RWPE1 (cell line): ENCODE results near the gene ATXN7.

Experiments
- CTCF ChIA-PET: fragments of 350-600 bp; sonication (Branson Sonifier 250); formaldehyde crosslinking; extraction: SDS; loops from one replicate; lab custom pipeline; 2021; lab: Yijun Ruan, JAX
- POLR2A ChIA-PET: fragments of 400-600 bp; formaldehyde crosslinking; extraction: SDS; loops from one replicate; lab custom pipeline; 2020; ENCODE audit warnings: antibody characterized with exemption; ENCODE audit not compliant: low non-redundant PET; lab: Yijun Ruan, JAX
- DNase-seq: peaks from one replicate; pipeline ENCODE4 v3.0.0; 2012; ENCODE audit warnings: low spot score
- H3K27ac ChIP-seq: fragments of 450-650 bp; 2 replicates; pipeline ENCODE4 v1.5.1; 2017
- TF ChIP-seq, protein P1 (sequence below): fragments of 450-650 bp; conservative IDR thresholded peaks from 2 replicates; pipeline ENCODE4 v1.5.1; 2017; ENCODE audit warnings: low read depth, mild to moderate bottlenecking

ATXN7 gene

DNA sequence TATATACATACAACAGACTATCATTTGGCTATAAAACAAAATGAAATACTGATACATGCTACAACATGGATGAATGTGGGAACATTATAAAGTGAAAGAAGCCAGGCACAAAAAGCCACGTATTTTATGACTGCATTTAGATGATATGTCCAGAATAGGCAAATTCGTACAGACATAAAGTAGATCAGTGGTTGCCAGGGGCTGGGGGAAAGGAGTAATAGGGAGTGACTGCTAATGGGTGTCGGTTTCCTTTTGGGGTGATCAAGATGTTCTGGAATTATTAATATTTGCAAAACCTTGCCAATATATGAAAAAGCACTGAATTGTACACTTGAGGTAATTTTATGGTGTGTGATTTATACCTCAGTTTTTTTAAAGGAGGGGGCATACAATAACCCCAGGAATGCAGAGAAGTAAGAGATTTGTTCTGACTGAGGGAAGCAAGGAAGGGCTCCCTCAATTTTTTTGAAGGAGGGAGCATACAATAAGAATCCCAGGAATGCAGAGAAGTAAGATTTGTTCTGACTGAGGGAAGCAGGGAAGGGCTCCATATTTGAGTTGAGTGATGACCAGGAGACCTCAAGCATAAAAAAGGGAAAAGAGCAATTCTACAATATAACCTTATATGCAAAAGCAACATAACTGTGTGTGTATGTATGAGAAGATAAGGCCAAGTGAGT is 153.4 kb downstream of the ATXN7 start:
- H3K27ac ChIP-seq: no peak overlapping the region
- ChIA-PET POLR2A (no interaction called here), CTCF (interaction anchor here (1.2 kb wide), 1 partner anchor 55 kb away, joined by 4 read pairs; no protein-coding TSS in a partner anchor)
- DNase-seq: no peak
- TF ChIP-seq, protein P1, sequence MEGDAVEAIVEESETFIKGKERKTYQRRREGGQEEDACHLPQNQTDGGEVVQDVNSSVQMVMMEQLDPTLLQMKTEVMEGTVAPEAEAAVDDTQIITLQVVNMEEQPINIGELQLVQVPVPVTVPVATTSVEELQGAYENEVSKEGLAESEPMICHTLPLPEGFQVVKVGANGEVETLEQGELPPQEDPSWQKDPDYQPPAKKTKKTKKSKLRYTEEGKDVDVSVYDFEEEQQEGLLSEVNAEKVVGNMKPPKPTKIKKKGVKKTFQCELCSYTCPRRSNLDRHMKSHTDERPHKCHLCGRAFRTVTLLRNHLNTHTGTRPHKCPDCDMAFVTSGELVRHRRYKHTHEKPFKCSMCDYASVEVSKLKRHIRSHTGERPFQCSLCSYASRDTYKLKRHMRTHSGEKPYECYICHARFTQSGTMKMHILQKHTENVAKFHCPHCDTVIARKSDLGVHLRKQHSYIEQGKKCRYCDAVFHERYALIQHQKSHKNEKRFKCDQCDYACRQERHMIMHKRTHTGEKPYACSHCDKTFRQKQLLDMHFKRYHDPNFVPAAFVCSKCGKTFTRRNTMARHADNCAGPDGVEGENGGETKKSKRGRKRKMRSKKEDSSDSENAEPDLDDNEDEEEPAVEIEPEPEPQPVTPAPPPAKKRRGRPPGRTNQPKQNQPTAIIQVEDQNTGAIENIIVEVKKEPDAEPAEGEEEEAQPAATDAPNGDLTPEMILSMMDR: no peak

- H3K27ac ChIP-seq: no peak overlapping the region
- ChIA-PET CTCF (no interaction called here), POLR2A (no interaction called here)
- TF ChIP-seq, protein P1: no peak
- no peak for DNase-seq
Measured at GRCh38 chr3:64019271-64019670, 155.6 kb downstream of the ATXN7 start.

DNA sequence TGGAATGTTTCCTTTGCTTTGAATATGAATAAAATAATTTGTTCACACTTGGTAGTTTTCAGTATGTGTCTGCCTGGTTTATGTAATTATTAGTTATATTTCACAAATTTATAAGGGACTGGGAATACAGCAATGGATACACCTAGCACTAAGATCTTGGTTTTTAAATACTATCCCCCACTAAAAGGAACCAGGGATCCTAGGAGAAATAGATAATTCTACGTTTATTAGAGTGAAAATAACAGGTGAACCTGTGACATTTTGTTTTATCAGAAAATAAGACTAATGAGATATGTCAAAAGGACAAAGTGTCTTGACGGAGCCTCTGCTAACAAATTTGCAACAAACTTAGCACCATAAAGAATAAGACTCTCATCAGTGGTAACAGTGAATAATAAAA is 156.2 kb downstream of the ATXN7 start:
- DNase-seq: no peak
- CTCF ChIA-PET: no interaction called here
- TF ChIP-seq, protein P1: no peak
- POLR2A ChIA-PET: no interaction called here
- no peak overlapping the region for H3K27ac ChIP-seq

DNA sequence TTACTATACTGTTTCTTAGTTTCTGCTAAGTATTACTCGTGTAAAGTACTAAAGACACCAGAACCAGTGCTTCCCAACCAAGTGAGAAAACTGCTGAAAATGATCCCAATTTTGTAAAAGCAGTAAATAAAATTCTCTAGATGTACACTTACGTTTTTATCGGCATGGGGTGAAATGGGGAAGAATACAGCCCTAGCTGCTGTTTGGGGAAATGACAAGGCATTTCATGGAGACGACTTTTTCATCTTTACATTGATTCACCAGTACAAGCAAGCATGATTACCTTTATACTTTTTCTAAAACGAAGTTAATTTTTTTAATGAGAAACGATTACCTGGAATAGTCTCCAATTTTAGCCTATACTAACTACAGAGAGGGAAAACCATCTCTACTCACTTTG is 158.3 kb downstream of the ATXN7 start:
- H3K27ac ChIP-seq: no peak overlapping the region
- DNase-seq: no peak
- ChIA-PET CTCF (no interaction called here), POLR2A (no interaction called here)
- TF ChIP-seq, protein P1: no peak

- peak overlapping the region; percentile 77 for H3K27ac ChIP-seq
- TF ChIP-seq, protein P1: no peak
- POLR2A ChIA-PET: no interaction called here
- DNase-seq: no peak
- CTCF ChIA-PET: interaction anchor here (0.5 to 1.5 kb wide), 5 partner anchors 19 to 1319 kb away, joined by 3 to 6 read pairs (median 3); no protein-coding TSS in a partner anchor
Measured at GRCh38 chr3:64022451-64023186, 159.0 kb downstream of the ATXN7 start.

DNA sequence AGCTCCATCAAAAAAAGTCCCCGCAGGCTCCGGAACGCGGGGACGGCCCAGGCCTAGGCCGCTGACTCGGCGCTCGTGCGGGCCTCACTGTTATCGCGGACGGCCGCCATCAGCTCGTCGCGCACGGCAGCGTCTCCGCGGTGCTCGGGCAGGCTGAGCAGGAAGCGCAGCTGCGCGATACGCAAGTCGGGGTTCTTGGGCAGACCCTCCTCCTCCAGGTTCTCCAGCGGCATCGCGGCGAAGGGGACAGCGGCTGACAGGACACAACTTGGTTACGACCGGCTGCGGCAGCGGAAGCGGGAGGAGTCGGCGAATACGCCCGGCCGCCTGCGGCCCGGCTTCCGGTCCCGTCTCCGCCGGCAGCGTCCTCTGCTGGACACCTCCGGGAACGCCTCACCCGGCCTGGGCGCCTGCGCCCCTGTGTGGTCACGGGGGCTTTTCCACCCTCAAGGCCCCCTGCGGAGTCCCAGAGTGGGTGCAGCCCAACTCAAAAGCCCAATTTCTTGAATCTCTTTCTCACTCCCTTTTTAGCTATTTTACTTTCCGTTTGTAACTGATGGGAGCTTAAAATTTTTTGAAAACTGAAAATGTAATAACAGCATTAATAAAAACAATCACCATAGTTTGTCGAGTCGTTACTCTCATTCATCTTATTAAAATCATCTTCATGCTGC is 159.7 kb downstream of the ATXN7 start, which contains the start of gene PSMD6:
PSMD6 (minus strand) TSS at position 308 of the 674 bp plus-strand sequence; CDS start at position 233, 75 bp downstream.
- TF ChIP-seq, protein P1: peak; percentile 99
- peak within 1 kb of the TSS; percentile 77 for H3K27ac ChIP-seq
- ChIA-PET POLR2A (no interaction called here), CTCF (interaction anchor here (0.6 to 1.5 kb wide), 7 partner anchors 20 to 1990 kb away, joined by 3 to 6 read pairs (median 3); no protein-coding TSS in a partner anchor)
- DNase-seq: peak; percentile 74
